ENCODE results near the gene CHCHD1.

DNA sequence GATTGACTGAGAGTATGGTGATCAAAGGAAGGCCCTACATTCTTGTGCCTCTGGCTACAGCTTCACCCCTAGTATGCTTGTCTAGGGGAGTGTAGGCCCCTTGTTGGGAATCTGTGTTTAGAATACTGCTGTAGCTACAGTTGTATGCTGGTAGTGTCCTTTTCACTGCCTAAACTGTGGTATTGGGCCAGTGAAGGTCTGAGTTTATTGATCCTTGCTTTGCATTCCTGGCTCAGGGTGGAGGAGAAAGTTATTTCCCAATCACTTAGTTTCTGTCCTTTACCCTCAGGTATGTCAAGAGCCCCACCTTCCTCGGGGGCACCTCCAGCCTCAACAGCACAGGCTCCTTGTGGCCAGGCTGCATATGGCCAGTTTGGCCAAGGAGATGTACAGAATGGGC, 31.0 kb upstream of the CHCHD1 start:
- TF ChIP-seq CHD2 (IDR thresholded peaks at IDR 0.05; ENCODE audit: low read length, partially characterized antibody) (no peak), POLR2AphosphoS2 (conservative IDR thresholded peaks at IDR 0.05; ENCODE audit: low read length) (no peak), CEBPB (IDR thresholded peaks at IDR 0.05) (no peak), MYC (IDR thresholded peaks at IDR 0.05; ENCODE audit: borderline replicate concordance, low read length) (no peak), KDM1A (IDR thresholded peaks at IDR 0.05; ENCODE audit: low read depth) (no peak), EP300 (IDR thresholded peaks at IDR 0.05) (no peak), HDAC2 (IDR thresholded peaks at IDR 0.05) (no peak), POLR2A (IDR thresholded peaks at IDR 0.05; ENCODE audit: low read length) (no peak), NPAS2 (CRISPR knock-in tag; IDR thresholded peaks at IDR 0.05; ENCODE audit: borderline replicate concordance) (no peak)
- TF ChIP-seq, protein P1, sequence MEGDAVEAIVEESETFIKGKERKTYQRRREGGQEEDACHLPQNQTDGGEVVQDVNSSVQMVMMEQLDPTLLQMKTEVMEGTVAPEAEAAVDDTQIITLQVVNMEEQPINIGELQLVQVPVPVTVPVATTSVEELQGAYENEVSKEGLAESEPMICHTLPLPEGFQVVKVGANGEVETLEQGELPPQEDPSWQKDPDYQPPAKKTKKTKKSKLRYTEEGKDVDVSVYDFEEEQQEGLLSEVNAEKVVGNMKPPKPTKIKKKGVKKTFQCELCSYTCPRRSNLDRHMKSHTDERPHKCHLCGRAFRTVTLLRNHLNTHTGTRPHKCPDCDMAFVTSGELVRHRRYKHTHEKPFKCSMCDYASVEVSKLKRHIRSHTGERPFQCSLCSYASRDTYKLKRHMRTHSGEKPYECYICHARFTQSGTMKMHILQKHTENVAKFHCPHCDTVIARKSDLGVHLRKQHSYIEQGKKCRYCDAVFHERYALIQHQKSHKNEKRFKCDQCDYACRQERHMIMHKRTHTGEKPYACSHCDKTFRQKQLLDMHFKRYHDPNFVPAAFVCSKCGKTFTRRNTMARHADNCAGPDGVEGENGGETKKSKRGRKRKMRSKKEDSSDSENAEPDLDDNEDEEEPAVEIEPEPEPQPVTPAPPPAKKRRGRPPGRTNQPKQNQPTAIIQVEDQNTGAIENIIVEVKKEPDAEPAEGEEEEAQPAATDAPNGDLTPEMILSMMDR (IDR thresholded peaks at IDR 0.05), result no peak
- TF ChIP-seq, protein P2, sequence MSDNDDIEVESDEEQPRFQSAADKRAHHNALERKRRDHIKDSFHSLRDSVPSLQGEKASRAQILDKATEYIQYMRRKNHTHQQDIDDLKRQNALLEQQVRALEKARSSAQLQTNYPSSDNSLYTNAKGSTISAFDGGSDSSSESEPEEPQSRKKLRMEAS (IDR thresholded peaks at IDR 0.05), result no peak
- TF ChIP-seq, protein P3, sequence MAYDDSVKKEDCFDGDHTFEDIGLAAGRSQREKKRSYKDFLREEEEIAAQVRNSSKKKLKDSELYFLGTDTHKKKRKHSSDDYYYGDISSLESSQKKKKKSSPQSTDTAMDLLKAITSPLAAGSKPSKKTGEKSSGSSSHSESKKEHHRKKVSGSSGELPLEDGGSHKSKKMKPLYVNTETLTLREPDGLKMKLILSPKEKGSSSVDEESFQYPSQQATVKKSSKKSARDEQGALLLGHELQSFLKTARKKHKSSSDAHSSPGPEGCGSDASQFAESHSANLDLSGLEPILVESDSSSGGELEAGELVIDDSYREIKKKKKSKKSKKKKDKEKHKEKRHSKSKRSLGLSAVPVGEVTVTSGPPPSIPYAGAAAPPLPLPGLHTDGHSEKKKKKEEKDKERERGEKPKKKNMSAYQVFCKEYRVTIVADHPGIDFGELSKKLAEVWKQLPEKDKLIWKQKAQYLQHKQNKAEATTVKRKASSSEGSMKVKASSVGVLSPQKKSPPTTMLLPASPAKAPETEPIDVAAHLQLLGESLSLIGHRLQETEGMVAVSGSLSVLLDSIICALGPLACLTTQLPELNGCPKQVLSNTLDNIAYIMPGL (CRISPR knock-in tag; IDR thresholded peaks at IDR 0.05; ENCODE audit: borderline replicate concordance), result no peak
- TF ChIP-seq, protein P4, sequence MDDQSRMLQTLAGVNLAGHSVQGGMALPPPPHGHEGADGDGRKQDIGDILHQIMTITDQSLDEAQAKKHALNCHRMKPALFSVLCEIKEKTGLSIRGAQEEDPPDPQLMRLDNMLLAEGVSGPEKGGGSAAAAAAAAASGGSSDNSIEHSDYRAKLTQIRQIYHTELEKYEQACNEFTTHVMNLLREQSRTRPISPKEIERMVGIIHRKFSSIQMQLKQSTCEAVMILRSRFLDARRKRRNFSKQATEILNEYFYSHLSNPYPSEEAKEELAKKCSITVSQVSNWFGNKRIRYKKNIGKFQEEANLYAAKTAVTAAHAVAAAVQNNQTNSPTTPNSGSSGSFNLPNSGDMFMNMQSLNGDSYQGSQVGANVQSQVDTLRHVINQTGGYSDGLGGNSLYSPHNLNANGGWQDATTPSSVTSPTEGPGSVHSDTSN (IDR thresholded peaks at IDR 0.05), result no peak

All from A549 (cell line).